ENCODE data around the gene SLC6A5.

DNA sequence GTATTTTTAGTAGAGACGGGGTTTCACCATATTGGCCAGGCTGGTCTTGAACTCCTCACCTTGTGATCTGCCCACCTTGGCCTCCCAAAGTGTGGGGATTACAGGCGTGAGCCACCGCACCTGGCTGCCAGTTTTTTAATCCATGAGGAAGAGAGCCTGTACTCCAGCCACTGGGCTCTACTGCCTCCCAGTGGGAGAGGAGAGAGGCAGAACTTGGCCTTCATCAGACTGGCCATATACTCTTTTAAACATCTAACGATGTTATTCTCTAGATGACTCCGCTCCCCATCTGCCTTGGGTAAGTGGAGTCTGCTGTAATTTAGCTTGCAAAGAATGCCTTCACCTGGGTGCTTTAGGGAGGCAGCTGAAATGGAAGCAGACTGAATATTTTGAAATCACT, 34.6 kb downstream of the SLC6A5 start:
- TF ChIP-seq, protein P1, sequence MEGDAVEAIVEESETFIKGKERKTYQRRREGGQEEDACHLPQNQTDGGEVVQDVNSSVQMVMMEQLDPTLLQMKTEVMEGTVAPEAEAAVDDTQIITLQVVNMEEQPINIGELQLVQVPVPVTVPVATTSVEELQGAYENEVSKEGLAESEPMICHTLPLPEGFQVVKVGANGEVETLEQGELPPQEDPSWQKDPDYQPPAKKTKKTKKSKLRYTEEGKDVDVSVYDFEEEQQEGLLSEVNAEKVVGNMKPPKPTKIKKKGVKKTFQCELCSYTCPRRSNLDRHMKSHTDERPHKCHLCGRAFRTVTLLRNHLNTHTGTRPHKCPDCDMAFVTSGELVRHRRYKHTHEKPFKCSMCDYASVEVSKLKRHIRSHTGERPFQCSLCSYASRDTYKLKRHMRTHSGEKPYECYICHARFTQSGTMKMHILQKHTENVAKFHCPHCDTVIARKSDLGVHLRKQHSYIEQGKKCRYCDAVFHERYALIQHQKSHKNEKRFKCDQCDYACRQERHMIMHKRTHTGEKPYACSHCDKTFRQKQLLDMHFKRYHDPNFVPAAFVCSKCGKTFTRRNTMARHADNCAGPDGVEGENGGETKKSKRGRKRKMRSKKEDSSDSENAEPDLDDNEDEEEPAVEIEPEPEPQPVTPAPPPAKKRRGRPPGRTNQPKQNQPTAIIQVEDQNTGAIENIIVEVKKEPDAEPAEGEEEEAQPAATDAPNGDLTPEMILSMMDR (IDR thresholded peaks at IDR 0.05; ENCODE audit: poor library complexity) = no peak
- no peak for TF ChIP-seq EZH2 (IDR thresholded peaks at IDR 0.05; ENCODE audit: borderline replicate concordance)
- TF ChIP-seq EZH2phosphoT487 (IDR thresholded peaks at IDR 0.05; ENCODE audit: low read depth, severe bottlenecking, unreplicated experiment) = no peak

All from hepatocyte (in vitro differentiated cells).